BLaER1 (cell line): ENCODE measurements around the gene EVI5.

ENCODE experiments used
- H3K27ac ChIP-seq: shearing (Covaris generic); formaldehyde crosslinking; 2 replicates; pipeline ENCODE4 v1.8.1; 2022
- H3K27me3 ChIP-seq: shearing (Covaris generic); formaldehyde crosslinking; 2 replicates; pipeline ENCODE4 v1.8.1; 2022
- H3K36me3 ChIP-seq: shearing (Covaris generic); formaldehyde crosslinking; 2 replicates; pipeline ENCODE4 v1.8.1; 2022
- H3K4me1 ChIP-seq: shearing (Covaris generic); formaldehyde crosslinking; 2 replicates; pipeline ENCODE4 v1.8.1; 2022
- H3K4me2 ChIP-seq: shearing (Covaris generic); formaldehyde crosslinking; 2 replicates; pipeline ENCODE4 v1.8.1; 2022
- H3K4me3 ChIP-seq: shearing (Covaris generic); formaldehyde crosslinking; 2 replicates; pipeline ENCODE4 v1.8.1; 2022
- H3K9ac ChIP-seq: shearing (Covaris generic); formaldehyde crosslinking; 2 replicates; pipeline ENCODE4 v1.8.1; 2022
- H3K9me3 ChIP-seq: shearing (Covaris generic); formaldehyde crosslinking; 2 replicates; pipeline ENCODE4 v1.8.1; 2022
- H4K20me1 ChIP-seq: shearing (Covaris generic); formaldehyde crosslinking; 2 replicates; pipeline ENCODE4 v1.8.1; 2022
- Cebpa-rat ChIP-seq: shearing (Covaris generic); IDR thresholded peaks from 2 replicates; pipeline ENCODE4 v1.8.1; 2022

EVI5 gene

DNA sequence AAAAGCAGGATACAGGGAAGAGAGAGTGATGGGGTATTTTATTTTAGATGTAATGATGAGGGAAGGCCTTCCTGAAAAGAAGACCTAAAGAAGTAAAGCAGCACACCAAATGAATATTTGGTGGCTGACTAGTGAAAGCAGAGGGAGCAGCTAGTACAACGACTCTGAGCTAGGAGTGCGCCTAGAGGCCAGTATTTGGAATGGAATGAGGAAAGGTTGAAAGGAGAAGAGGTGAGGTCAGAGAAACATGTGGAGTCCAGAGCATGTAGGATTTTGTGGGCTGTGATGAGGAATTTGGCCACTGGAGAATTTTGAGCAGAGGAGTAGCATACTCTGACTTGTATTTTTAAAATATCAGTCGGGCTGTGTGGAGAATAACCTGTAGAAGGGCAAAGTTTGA lies 35.1 kb upstream of the EVI5 start:
- H3K9me3 ChIP-seq = no peaks in the 10 kb centered on the region
- H3K36me3 ChIP-seq = no peaks in the 10 kb centered on the region

DNA sequence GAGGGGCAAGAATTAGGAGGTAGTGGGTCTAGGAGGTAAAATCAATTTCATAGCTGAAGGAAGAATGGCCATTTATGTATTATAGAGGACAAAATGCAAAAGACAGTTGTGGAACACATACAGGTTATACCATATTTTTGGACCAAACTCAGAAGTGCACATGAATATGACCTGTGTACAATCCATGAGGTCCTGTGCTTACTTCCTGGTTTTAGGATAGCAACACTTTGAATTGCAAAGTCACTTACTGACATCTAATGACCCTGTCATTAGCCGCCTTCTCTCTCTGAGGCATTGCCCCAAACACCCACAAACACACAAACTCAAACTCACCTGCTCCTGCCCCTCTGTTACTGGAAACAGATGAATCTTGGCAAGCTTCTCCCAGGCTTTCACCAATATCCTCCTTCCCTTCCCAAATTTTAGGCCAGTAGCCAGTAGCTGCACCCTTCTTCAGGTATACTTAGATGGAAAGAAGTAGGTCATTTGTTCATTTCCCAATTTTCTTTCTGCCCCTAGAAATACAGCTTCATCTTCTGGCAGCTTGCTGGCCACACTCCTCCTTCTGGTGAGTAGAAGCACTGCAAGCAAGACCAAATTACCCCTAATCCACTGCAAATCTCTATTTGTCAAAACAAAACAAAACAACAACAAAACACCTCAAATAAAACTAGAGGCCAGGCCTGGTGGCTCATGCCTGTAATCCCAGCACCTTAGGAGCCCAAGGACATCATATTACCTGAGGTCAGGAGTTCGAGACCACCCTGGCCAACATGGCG lies 33.3 kb upstream of the EVI5 start:
- no peak overlapping the region for H3K4me2 ChIP-seq
- H4K20me1 ChIP-seq = no peaks in the 10 kb centered on the region
- H3K9ac ChIP-seq = no peak overlapping the region
- H3K4me1 ChIP-seq = no peaks in the 10 kb centered on the region
- no peaks in the 10 kb centered on the region for H3K36me3 ChIP-seq
- no peak overlapping the region for H3K4me3 ChIP-seq
- no peaks in the 10 kb centered on the region for H3K9me3 ChIP-seq
- H3K27ac ChIP-seq = no peak overlapping the region
- TF ChIP-seq Cebpa-rat = no peak
- no peaks in the 10 kb centered on the region for H3K27me3 ChIP-seq

More for the DNA sequence above, 35.1 kb upstream of the EVI5 start:
- no peak overlapping the region for H3K4me3 ChIP-seq
- no peak overlapping the region for H3K9ac ChIP-seq
- H3K4me2 ChIP-seq = no peak overlapping the region
- no peak for TF ChIP-seq Cebpa-rat
- H3K27me3 ChIP-seq = no peaks in the 10 kb centered on the region
- H4K20me1 ChIP-seq = no peaks in the 10 kb centered on the region
- no peak overlapping the region for H3K27ac ChIP-seq
- no peaks in the 10 kb centered on the region for H3K4me1 ChIP-seq

DNA sequence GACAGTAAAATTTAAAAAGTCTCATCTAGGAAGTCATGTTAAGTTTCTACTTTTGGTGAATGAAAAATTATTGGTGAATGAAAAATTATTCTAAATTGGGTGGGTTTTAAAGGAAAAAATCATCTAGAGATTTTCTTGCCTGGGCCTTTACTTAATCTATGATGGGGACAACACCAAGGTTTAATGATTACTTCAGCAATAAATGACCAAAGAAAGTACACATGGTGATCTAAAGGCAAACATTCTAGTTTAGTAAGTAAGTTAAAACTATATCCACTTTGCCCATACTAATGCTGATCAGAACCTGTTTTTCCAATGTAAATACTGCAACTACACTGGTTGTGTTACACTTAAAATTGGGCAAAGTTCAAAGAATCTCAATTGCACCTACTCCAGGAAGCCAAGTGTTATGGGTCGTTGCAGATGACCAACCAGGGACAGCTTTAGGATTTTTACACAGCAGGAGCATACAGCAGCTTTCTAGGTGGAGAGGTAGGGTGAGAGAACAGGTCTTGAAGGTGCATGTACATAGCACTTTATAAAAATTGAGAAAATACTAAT lies 32.3 kb upstream of the EVI5 start:
- Histone ChIP-seq H3K27me3 (no peaks in the 10 kb centered on the region), H3K4me1 (no peaks in the 10 kb centered on the region), H3K9me3 (no peaks in the 10 kb centered on the region), H3K4me3 (no peak overlapping the region), H4K20me1 (no peaks in the 10 kb centered on the region), H3K36me3 (no peaks in the 10 kb centered on the region), H3K27ac (no peak overlapping the region), H3K4me2 (no peak overlapping the region), H3K9ac (no peak overlapping the region)
- TF ChIP-seq Cebpa-rat = no peak

DNA sequence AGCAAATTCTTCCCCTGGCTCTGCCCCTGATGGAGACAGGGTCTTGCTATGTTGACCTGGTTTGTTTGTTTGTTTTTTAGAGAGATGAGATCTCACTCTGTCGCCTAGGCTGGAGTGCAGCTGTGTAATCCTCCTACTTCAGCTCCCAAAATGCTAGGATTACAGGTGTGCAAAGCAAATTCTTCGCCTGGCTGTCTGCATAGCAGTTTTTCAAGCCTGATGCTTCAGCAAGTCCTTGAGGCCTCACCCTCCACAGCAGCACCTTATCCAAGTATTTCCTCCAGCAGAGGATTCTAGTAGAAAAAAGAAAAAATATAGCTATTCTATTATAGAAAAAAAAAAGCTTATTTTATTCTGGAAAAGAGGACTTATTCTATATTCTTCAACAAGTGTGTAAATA lies 31.8 kb upstream of the EVI5 start:
- no peaks in the 10 kb centered on the region for H3K9me3 ChIP-seq
- no peaks in the 10 kb centered on the region for H3K27me3 ChIP-seq
- H3K27ac ChIP-seq = no peak overlapping the region
- H3K36me3 ChIP-seq = no peaks in the 10 kb centered on the region
- no peak overlapping the region for H3K4me2 ChIP-seq
- H3K9ac ChIP-seq = no peak overlapping the region
- H4K20me1 ChIP-seq = no peaks in the 10 kb centered on the region
- no peaks in the 10 kb centered on the region for H3K4me1 ChIP-seq
- no peak overlapping the region for H3K4me3 ChIP-seq
- TF ChIP-seq Cebpa-rat = no peak

DNA sequence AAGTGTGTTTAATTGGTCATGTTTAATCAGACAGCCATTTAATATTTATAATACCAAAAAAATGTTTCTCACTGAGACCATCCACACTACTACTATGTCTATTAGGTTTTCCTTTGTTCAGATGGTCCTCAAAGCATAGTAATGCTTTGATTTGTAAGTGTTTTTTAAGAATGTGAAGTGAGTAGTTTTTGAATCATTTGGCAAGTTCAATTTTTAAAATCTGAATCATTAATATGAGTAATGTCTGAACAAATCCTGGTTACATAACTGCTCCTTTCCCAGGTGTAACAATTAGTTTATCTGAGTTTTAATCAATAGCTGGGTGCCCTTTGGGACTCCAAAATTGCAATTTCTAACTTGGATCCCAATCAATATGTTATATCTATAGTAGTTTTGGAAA lies 23.5 kb upstream of the EVI5 start:
- no peak overlapping the region for H3K4me3 ChIP-seq
- peaks cover 22% of the 10 kb centered on the region for H3K9me3 ChIP-seq
- no peaks in the 10 kb centered on the region for H4K20me1 ChIP-seq
- H3K27ac ChIP-seq = no peak overlapping the region
- H3K4me1 ChIP-seq = peaks cover 5% of the 10 kb centered on the region; the same call in 1 of the 2 replicates
- no peak overlapping the region for H3K4me2 ChIP-seq
- H3K27me3 ChIP-seq = no peaks in the 10 kb centered on the region
- no peaks in the 10 kb centered on the region for H3K36me3 ChIP-seq
- no peak overlapping the region for H3K9ac ChIP-seq
- TF ChIP-seq Cebpa-rat = no peak

DNA sequence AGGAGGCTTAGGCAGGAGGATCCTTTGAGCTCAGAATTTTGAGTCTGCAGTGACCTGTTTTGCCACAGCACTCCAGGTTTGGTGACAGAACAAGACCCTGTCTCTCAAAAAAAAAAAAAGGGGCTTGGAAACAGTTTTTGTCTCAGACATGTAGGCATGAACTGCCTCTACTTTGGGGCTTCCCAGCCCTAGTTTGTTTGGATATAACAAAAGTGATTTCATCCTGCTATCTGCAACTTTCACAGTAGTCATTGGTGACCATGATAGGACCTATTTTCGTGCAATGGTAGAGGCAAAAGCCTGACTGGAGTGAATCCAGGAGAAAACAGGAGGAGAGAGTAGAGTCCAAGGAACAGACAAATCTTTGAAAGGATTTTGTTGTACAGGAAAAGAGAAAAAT lies 20.3 kb upstream of the EVI5 start:
- Histone ChIP-seq H3K9ac (no peak overlapping the region), H3K4me2 (no peak overlapping the region), H3K9me3 (peaks cover 22% of the 10 kb centered on the region), H3K27me3 (no peaks in the 10 kb centered on the region), H3K4me1 (peaks cover 5% of the 10 kb centered on the region; the same call in 1 of the 2 replicates), H3K27ac (no peak overlapping the region), H4K20me1 (no peaks in the 10 kb centered on the region), H3K4me3 (no peak overlapping the region), H3K36me3 (no peaks in the 10 kb centered on the region)
- TF ChIP-seq Cebpa-rat = no peak

DNA sequence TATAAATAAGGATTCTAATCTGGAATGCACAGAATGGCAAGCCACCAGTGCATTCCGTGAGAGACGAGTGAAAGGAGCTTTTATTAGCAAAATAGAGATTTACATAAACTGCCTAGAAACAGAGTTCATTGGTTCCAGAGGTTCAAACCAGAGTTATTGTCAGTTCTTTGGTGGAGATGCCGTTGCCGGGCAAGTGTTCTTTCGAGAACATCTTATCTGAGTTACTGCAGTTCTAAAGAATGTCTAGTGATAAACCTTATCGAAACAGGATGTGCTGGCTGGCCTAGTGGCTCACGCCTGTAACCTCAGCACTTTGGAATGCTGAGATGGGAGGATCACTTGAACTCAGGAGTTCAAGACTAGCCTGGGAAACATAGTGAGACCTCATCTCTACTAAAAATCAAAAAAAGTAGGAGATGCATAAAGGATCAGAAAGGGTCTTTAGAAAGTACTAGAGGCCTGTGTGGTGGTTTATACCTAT lies 19.9 kb upstream of the EVI5 start:
- no peaks in the 10 kb centered on the region for H3K27me3 ChIP-seq
- no peaks in the 10 kb centered on the region for H3K36me3 ChIP-seq
- H3K4me3 ChIP-seq = no peak overlapping the region
- peaks cover 22% of the 10 kb centered on the region for H3K9me3 ChIP-seq
- H3K27ac ChIP-seq = no peak overlapping the region
- H4K20me1 ChIP-seq = no peaks in the 10 kb centered on the region
- H3K4me2 ChIP-seq = no peak overlapping the region
- H3K4me1 ChIP-seq = peaks cover 5% of the 10 kb centered on the region; the same call in 1 of the 2 replicates
- TF ChIP-seq Cebpa-rat = no peak
- H3K9ac ChIP-seq = no peak overlapping the region

DNA sequence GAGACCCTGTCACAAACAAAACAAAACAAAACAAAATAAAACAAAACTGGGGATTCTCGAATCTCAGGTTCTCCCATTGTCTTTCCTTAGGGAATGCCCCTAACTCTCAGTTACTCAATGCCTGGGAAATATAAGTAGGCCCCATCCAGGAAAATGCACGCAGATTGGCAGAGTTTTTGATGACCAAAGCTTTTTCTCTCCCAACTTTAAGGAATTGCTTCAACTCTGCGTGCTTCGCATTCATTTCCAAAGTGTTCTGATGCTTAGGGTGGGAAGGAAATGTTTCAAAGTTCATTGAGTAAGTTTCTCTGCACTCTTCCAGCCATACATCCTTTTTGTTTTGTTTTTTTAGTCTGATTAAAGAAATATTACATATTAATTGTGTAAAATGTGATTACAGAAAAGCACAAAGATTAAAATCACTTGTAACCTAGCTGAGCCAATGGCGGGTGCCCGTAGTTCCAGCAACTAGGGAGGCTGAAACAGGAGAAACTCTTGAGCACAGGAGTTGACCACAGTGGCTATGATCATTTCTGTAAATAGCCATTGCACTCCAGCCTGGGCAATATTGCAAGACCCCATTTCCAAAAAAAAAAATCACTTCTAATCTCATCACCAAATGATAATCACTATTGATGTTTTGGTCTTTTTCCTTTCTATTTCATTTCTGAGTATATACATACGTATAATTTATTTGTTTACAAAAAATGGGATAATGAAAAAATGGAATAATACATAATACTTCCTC lies 18.4 kb upstream of the EVI5 start:
- Histone ChIP-seq H3K4me1 (no peaks in the 10 kb centered on the region), H3K4me2 (no peak overlapping the region), H3K36me3 (no peaks in the 10 kb centered on the region), H3K27ac (no peak overlapping the region), H4K20me1 (no peaks in the 10 kb centered on the region), H3K27me3 (no peaks in the 10 kb centered on the region), H3K9ac (no peak overlapping the region), H3K9me3 (peaks cover 22% of the 10 kb centered on the region), H3K4me3 (no peak overlapping the region)
- TF ChIP-seq Cebpa-rat = no peak

DNA sequence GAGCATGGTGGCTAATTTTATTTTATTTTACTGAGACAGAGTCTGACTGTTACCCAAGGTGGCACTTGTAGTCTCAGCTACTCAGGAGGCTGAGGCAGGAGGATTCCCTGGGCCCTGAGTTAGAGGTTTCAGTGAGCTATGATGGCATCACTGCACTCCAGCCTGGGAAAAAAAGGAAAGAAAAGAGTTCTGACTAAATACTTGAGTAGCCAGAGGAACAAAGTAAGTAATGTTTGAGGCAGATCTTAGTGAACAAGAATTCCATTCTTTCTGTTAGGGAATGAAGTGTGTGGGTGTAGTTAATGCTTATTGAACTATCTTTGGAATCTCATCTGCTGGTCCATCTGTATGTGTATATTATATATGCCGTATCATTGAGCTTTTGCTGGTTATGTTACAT lies 13.1 kb upstream of the EVI5 start:
- Histone ChIP-seq H3K4me2 (no peak overlapping the region), H3K27ac (no peak overlapping the region), H3K9me3 (no peaks in the 10 kb centered on the region), H3K36me3 (no peaks in the 10 kb centered on the region), H3K9ac (no peak overlapping the region), H3K4me1 (no peaks in the 10 kb centered on the region), H3K27me3 (no peaks in the 10 kb centered on the region), H3K4me3 (no peak overlapping the region), H4K20me1 (no peaks in the 10 kb centered on the region)
- no peak for TF ChIP-seq Cebpa-rat

DNA sequence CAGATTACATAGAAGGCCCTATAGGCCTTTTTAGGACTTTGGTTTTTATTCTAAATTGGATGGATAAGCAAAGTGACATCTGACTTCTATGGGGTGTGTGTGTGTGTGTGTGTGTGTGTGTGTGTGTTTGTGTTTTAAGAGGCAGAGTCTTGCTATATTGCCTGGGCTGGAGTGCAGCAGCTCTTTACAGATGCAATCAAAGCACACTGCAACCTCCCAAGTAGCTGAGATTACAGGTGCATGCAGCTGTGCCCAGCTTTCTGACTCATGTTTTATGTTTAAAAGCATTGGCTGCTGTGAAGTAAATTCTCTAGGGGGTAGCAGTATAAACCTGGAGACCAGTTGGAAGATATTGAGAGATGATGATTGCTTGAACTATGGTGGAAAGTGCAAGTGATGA lies 12.4 kb upstream of the EVI5 start:
- H3K4me1 ChIP-seq = no peaks in the 10 kb centered on the region
- TF ChIP-seq Cebpa-rat = no peak
- H3K4me3 ChIP-seq = no peak overlapping the region
- no peaks in the 10 kb centered on the region for H4K20me1 ChIP-seq
- H3K9me3 ChIP-seq = no peaks in the 10 kb centered on the region
- H3K9ac ChIP-seq = no peak overlapping the region
- H3K27me3 ChIP-seq = no peaks in the 10 kb centered on the region
- H3K4me2 ChIP-seq = no peak overlapping the region
- H3K36me3 ChIP-seq = no peaks in the 10 kb centered on the region
- H3K27ac ChIP-seq = no peak overlapping the region
